ENCODE measurements around the gene ARHGEF18.

- TF ChIP-seq POLR2A (IDR thresholded peaks at IDR 0.05; ENCODE audit: low read length) (no peak), GATA1 (IDR thresholded peaks at IDR 0.05; ENCODE audit: low read depth, low read length) (no peak)
Measured at GRCh38 chr19:7386308-7386707, 37.6 kb downstream of the ARHGEF18 start.

All from erythroblast (primary cell).